Measurements from ENCODE around the gene FANCM. TPM values are rescaled to one million over a fixed set of nuclear protein-coding genes. Genes with fewer than 3 reads are reported as not detected.

Gene FANCM
- total RNA-seq, 4 donors from 2014 or later = 2.6 to 7.1 (median 3.2) TPM

GRCh38 chr14:45247427-45247826 is 111.7 kb downstream of the FANCM start:
- no peak for TF ChIP-seq CTCF (IDR thresholded peaks at IDR 0.05)
- TF ChIP-seq POLR2A (IDR thresholded peaks at IDR 0.05; ENCODE audit: low read depth) = no peak
- no peak for TF ChIP-seq EP300 (IDR thresholded peaks at IDR 0.05)
- TF ChIP-seq POLR2AphosphoS5 (IDR thresholded peaks at IDR 0.05) = no peak
- 94% methylated on average over 1 of the region's 1 CpG for WGBS

GRCh38 chr14:45249856-45250575 is 114.3 kb downstream of the FANCM start:
- Histone ChIP-seq H3K4me3 (peak overlapping the region in 2 of 4 donors; percentile 11 to 17), H3K9me3 (no peaks in the 10 kb centered on the region), H3K27ac (replicated peaks in 1 of 4) (peak overlapping the region; percentile 34 to 53 (median 50)), H3K27me3 (no peaks in the 10 kb centered on the region), H3K36me3 (no peaks in the 10 kb centered on the region), H3K4me1 (peaks cover 18 to 43% (median 30%) of the 10 kb centered on the region in 4 donors)
- 49% methylated on average over 5 of the region's 5 CpGs for WGBS
- no peak for DNase-seq (ENCODE audit: extremely low spot score)
- no peak for TF ChIP-seq POLR2A (IDR thresholded peaks at IDR 0.05; ENCODE audit: low read depth)
- TF ChIP-seq EP300 (IDR thresholded peaks at IDR 0.05) = no peak
- TF ChIP-seq POLR2AphosphoS5 (IDR thresholded peaks at IDR 0.05) = no peak
- intact Hi-C loops (cut with DNase I) = loop anchor here (5.0 to 10.0 kb wide), 2 partner anchors 118 to 285 kb away; partner anchors contain the start of genes FKBP3, KLHL28 and TOGARAM1

More at GRCh38 chr14:45247427-45247826, 111.7 kb downstream of the FANCM start:
- Histone ChIP-seq H3K4me3 (no peak overlapping the region), H3K36me3 (no peaks in the 10 kb centered on the region), H3K27me3 (no peaks in the 10 kb centered on the region), H3K9me3 (no peaks in the 10 kb centered on the region), H3K27ac (replicated peaks in 1 of 4) (no peak overlapping the region), H3K4me1 (peaks cover 13 to 32% (median 24%) of the 10 kb centered on the region in 4 donors)
- no peak for DNase-seq (ENCODE audit: extremely low spot score)
- intact Hi-C loops (cut with DNase I) = loop anchor here (10.0 kb wide), 1 partner anchor 283 kb away; the partner anchor contains the start of genes KLHL28 and TOGARAM1

Small RNAs within 50 kb of the gene (small RNA-seq; reads per million reads assigned to genes)
- gene RF00151 (0 to 0.37 (median 0) reads per million in 3 donors), gene SNORD127 (11,254 to 13,282 (median 11,349) reads per million in 3 donors)

Other genes with a start within 250 kb of the FANCM start
- gene KLHL28, start 174.0 kb upstream of the FANCM start, total RNA-seq = 10 to 100 TPM in 1 of 4 donors, 1 to 10 TPM in 3; 7.6 to 10.8 (median 8.9) TPM
- 10 to 100 TPM; 11.8 to 17.9 (median 14.9) TPM for gene TOGARAM1, start 173.7 kb upstream of the FANCM start, total RNA-seq
- gene PRPF39, start 51.8 kb upstream of the FANCM start, total RNA-seq = 10 to 100 TPM; 11.7 to 33.6 (median 16.8) TPM
- 10 to 100 TPM; 28.5 to 68.1 (median 31.3) TPM for gene FKBP3, start 1.4 kb upstream of the FANCM start, total RNA-seq
- gene MIS18BP1, start 117.3 kb downstream of the FANCM start, total RNA-seq = 10 to 100 TPM; 10.8 to 20.8 (median 12.7) TPM